Neuronal stem cell (in vitro differentiated cells): ENCODE results near the gene RABL6.

Source experiments
- DNase-seq: peaks from one replicate; pipeline ENCODE4 v3.0.0-alpha.2; 2013; ENCODE audit warnings: low spot score
- H2AFZ ChIP-seq: one replicate; pipeline ENCODE4 v1.6.1; 2013; ENCODE audit warnings: mild to moderate bottlenecking, low read length, inconsistent platforms
- H2AK5ac ChIP-seq: 2 replicates; pipeline ENCODE4 v1.6.1; 2013; ENCODE audit warnings: low read depth, mild to moderate bottlenecking, inconsistent platforms, low read length, moderate library complexity, mixed read lengths
- H2BK120ac ChIP-seq: 2 replicates; pipeline ENCODE4 v1.6.1; 2013; ENCODE audit warnings: low read depth, mild to moderate bottlenecking, inconsistent platforms, low read length, moderate library complexity, mixed read lengths
- H2BK12ac ChIP-seq: one replicate; pipeline ENCODE4 v1.6.1; 2013; ENCODE audit warnings: low read length, inconsistent platforms
- H2BK15ac ChIP-seq: 2 replicates; pipeline ENCODE4 v1.6.1; 2013; ENCODE audit warnings: mild to moderate bottlenecking, low read length, inconsistent platforms, mixed read lengths
- H2BK5ac ChIP-seq: one replicate; pipeline ENCODE4 v1.6.1; 2013; ENCODE audit warnings: inconsistent platforms, mild to moderate bottlenecking, low read length, moderate library complexity
- H3K14ac ChIP-seq: one replicate; pipeline ENCODE4 v1.6.1; 2013; ENCODE audit warnings: low read length, inconsistent platforms
- H3K18ac ChIP-seq: 2 replicates; pipeline ENCODE4 v1.6.1; 2013; ENCODE audit warnings: low read length, inconsistent platforms
- H3K23ac ChIP-seq: 2 replicates; pipeline ENCODE4 v1.6.1; 2013; ENCODE audit warnings: low read depth, mild to moderate bottlenecking, mixed read lengths, low read length, inconsistent platforms; ENCODE audit not compliant: poor library complexity
- H3K27ac ChIP-seq: replicated peaks from 3 replicates; pipeline ENCODE4 v1.5.1; 2013; ENCODE audit warnings: low read length, inconsistent platforms
- H3K27me3 ChIP-seq, 3 experiments: 2 replicates each; pipeline ENCODE4 v1.6.1; 2013; ENCODE audit warnings: low read length in 3 of 3, mild to moderate bottlenecking in 2 of 3, inconsistent platforms in 1 of 3, low read depth in 1 of 3, mixed read lengths in 1 of 3, moderate library complexity in 1 of 3; ENCODE audit not compliant: control insufficient read depth in 3 of 3, insufficient read depth in 3 of 3
- H3K36me3 ChIP-seq, 2 donors: replicated peaks in 1 of 2; 2 replicates each; pipeline ENCODE4 v1.6.1; 2013; ENCODE audit warnings: low read length in 2 of 2; ENCODE audit not compliant: control insufficient read depth in 2 of 2, insufficient read depth in 2 of 2
- H3K4ac ChIP-seq: 2 replicates; pipeline ENCODE4 v1.6.1; 2013; ENCODE audit warnings: inconsistent platforms, mild to moderate bottlenecking, low read length, moderate library complexity
- H3K4me1 ChIP-seq, 2 donors: 1 replicate in 1 of 2; 2 replicates in 1 of 2; pipeline ENCODE4 v1.6.1; 2013; ENCODE audit warnings: low read length in 2 of 2, low read depth in 1 of 2; ENCODE audit not compliant: control insufficient read depth in 2 of 2, insufficient read depth in 1 of 2
- H3K4me2 ChIP-seq: one replicate; pipeline ENCODE4 v1.6.1; 2013; ENCODE audit warnings: mild to moderate bottlenecking, low read length, inconsistent platforms; ENCODE audit not compliant: insufficient read depth, poor library complexity, severe bottlenecking
- H3K4me3 ChIP-seq, 2 donors: 2 replicates each; pipeline ENCODE4 v1.5.1; 2013; ENCODE audit warnings: low read length in 2 of 2, mild to moderate bottlenecking in 2 of 2, inconsistent platforms in 1 of 2, moderate library complexity in 1 of 2
- H3K79me1 ChIP-seq: one replicate; pipeline ENCODE4 v1.6.1; 2013; ENCODE audit warnings: low read depth, mild to moderate bottlenecking, inconsistent platforms, low read length, moderate library complexity
- H3K9ac ChIP-seq: one replicate; pipeline ENCODE4 v1.6.1; 2013; ENCODE audit warnings: mild to moderate bottlenecking, low read depth, low read length, inconsistent platforms; ENCODE audit not compliant: poor library complexity
- H3K9me3 ChIP-seq, 2 donors: replicated peaks in 1 of 2; 2 replicates each; pipeline versions ENCODE3 to v1.6.1; 2013; ENCODE audit warnings: low read length in 2 of 2, mild to moderate bottlenecking in 2 of 2, inconsistent platforms in 1 of 2, low read depth in 1 of 2, mixed read lengths in 1 of 2, moderate library complexity in 1 of 2; ENCODE audit not compliant: control insufficient read depth in 2 of 2, insufficient read depth in 1 of 2
- H4K8ac ChIP-seq: one replicate; pipeline ENCODE4 v1.6.1; 2013; ENCODE audit warnings: low read depth, mild to moderate bottlenecking, inconsistent platforms, low read length, moderate library complexity
- H4K91ac ChIP-seq: one replicate; pipeline ENCODE4 v1.6.1; 2013; ENCODE audit warnings: low read length, low read depth, mild to moderate bottlenecking, inconsistent platforms; ENCODE audit not compliant: poor library complexity
- WGBS, 2 donors: extraction: QIAGEN DNeasy Blood & Tissue Kit; methylation state at CpG; one replicate each; pipeline ENCODE4 v1.1.7; 2013; ENCODE audit warnings: missing lambda C conversion rate in 2 of 2, mixed read lengths in 1 of 2; ENCODE audit not compliant: insufficient read length in 2 of 2, insufficient replicate concordance in 1 of 2; ENCODE audit errors: extremely low coverage in 2 of 2; 5-methylcytosine and 5-hydroxymethylcytosine counted together

The RABL6 gene

DNA sequence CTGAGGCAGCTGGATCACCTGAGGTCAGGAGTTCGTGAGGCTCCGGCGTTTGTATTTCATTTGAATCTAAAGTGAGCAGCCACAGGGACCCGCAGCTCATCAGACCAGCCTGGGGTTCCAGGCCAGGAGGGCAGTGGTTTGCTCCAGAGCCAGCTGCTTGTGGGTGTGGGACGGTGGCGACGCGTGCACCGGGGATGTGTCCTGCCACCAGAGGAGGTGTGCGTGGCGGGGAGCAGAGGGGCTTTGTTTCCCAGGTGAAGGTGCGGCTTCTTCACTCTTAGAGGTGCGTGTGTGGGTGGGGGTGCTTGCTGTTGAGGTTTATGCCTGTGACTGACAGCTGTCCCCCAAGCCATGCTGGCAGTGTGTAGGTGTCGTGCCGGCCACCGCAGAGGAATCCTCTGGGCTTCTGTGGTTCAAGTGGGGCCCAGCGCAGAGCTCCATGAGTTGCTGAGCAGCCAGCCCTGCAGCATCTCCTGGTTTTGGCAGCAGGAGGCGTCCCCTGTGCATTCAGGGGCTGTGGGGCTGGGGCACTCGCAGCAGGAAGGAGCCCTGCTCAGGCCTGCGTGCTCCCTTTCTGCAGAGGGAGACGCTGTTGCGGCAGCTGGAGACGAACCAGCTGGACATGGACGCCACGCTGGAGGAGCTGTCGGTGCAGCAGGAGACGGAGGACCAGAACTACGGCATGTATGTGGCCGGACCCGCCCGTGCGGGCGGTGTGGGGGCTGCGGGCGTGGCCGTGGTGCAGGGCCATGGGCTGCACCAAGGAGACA is 27.6 kb downstream of the RABL6 start:
- Histone ChIP-seq H3K4me1 (peaks cover 3 to 9% of the 10 kb centered on the region in 2 donors), H2AK5ac (no peak overlapping the region), H3K27me3 (no peaks in the 10 kb centered on the region), H3K18ac (peak overlapping the region; percentile 57), H2BK12ac (no peak overlapping the region), H3K9ac (no peak overlapping the region), H3K4me2 (no peak overlapping the region), H3K27ac (no peak overlapping the region), H3K9me3 (no peaks in the 10 kb centered on the region), H3K4ac (no peak overlapping the region), H3K23ac (peak overlapping the region; percentile 93), H3K79me1 (peaks cover 7% of the 10 kb centered on the region), H3K14ac (no peak overlapping the region), H4K8ac (no peak overlapping the region), H2BK15ac (no peak overlapping the region), H2BK120ac (no peak overlapping the region), H2BK5ac (peak overlapping the region; percentile 46), H3K4me3 (peak overlapping the region in 1 of 2 donors; percentile 46), H2AFZ (no peak overlapping the region), H4K91ac (no peak overlapping the region), H3K36me3 (peaks cover 37 to 81% of the 10 kb centered on the region in 2 donors)
- no CpG with 5 or more reads among the region's 36 CpGs for WGBS, 2 donors
- DNase-seq, result no peak

DNA sequence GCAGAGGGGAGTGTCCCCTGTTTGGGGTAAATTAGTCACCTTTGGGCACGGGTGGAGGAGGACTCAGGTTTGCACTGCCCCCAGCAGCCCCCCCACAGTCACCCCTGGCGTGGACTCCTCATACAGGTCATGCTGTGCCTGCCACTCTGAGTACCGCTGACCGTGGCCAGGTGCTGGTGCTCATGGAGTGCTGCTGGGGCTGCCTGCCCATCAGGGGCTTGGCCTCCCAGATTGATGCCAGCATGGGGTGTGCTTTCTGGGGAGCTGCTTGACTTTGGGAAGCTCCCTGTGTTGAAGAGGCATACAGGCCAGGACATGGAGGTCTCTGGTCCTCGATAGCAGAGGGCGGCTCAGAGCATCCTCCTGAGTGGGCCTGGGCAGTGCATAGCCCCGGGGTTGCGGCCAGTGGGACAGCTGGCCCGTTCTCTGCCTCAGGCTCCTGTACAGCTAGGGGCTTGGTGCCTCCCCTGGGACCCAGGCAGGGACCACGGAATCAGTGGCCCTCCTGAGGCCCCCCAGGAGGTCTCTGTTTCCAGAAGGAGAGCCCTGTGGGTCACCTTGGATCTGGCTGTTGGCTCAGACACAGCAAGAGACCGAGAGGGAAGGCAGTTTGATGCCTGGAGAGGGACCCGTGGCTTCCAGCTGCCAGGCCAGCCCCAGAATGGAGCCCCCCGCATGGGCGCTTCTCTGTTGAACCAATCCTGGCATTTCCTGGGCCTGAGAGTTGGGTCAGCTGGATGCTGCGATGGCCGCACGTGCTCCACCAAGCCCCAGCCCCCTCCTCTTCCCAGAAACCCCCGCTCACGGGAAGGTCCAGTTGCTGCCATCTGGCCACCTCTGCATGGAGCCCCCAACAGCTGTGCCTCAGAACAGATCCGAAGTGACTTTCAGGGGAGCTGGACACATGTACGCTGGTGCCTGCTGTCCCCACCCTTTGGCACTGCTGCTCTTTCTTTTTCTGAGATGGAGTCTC is 28.5 kb downstream of the RABL6 start:
- Histone ChIP-seq H3K4ac (no peak overlapping the region), H2BK12ac (no peak overlapping the region), H4K8ac (no peak overlapping the region), H2BK15ac (no peak overlapping the region), H3K9me3 (no peaks in the 10 kb centered on the region), H3K4me2 (no peak overlapping the region), H2AFZ (no peak overlapping the region), H2AK5ac (no peak overlapping the region), H3K79me1 (peaks cover 9% of the 10 kb centered on the region), H3K9ac (no peak overlapping the region), H3K14ac (no peak overlapping the region), H3K4me1 (peaks cover 12 to 17% of the 10 kb centered on the region in 2 donors), H3K27ac (no peak overlapping the region), H4K91ac (no peak overlapping the region), H2BK120ac (no peak overlapping the region), H3K18ac (no peak overlapping the region), H2BK5ac (peak overlapping the region; percentile 46), H3K23ac (peak overlapping the region; percentile 93), H3K4me3 (no peak overlapping the region), H3K27me3 (no peaks in the 10 kb centered on the region), H3K36me3 (peaks cover 29 to 80% of the 10 kb centered on the region in 2 donors)
- DNase-seq, result no peak
- WGBS, 2 donors, result no CpG with 5 or more reads among the region's 21 CpGs

DNA sequence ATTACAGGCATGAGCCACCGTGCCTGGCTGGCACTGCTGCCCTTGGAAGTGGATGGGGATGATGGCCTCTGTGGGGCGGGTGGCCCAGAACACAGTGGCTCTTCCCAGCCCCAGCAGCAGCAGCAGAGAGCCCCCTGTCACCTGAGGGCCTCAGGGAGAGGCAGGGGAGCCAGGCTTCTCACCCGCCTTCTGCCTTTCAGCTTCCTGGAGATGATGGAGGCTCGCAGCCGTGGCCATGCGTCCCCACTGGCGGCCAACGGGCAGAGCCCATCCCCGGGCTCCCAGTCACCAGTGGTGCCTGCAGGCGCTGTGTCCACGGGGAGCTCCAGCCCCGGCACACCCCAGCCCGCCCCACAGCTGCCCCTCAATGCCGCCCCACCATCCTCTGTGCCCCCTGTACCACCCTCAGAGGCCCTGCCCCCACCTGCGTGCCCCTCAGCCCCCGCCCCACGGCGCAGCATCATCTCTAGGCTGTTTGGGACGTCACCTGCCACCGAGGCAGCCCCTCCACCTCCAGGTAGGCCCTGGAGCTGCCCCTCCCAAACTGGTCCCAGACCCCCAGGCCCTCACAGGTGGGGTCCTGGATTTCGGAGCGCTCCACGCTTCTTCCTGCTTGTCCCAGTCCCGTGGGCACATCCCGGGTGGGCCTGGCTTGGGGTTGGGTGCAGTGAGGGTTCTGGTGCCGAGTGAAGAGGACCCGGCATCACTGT is 29.6 kb downstream of the RABL6 start:
- Histone ChIP-seq H3K79me1 (peaks cover 10% of the 10 kb centered on the region), H3K4me1 (peaks cover 23 to 25% of the 10 kb centered on the region in 2 donors), H2BK120ac (no peak overlapping the region), H2BK12ac (no peak overlapping the region), H4K91ac (no peak overlapping the region), H3K36me3 (peaks cover 19 to 69% of the 10 kb centered on the region in 2 donors), H3K4ac (no peak overlapping the region), H3K27ac (no peak overlapping the region), H3K27me3 (no peaks in the 10 kb centered on the region), H3K4me2 (no peak overlapping the region), H3K18ac (peak overlapping the region; percentile 48), H2AK5ac (no peak overlapping the region), H2BK5ac (no peak overlapping the region), H3K4me3 (no peak overlapping the region), H4K8ac (no peak overlapping the region), H3K9me3 (no peaks in the 10 kb centered on the region), H3K23ac (peak overlapping the region; percentile 80), H2AFZ (no peak overlapping the region), H3K14ac (no peak overlapping the region), H2BK15ac (no peak overlapping the region), H3K9ac (no peak overlapping the region)
- no CpG with 5 or more reads among the region's 27 CpGs for WGBS, 2 donors
- no peak for DNase-seq
